Endothelial cell of umbilical vein (primary cell): Measurements from ENCODE around the gene MACF1. TPM values are rescaled to one million over a fixed set of nuclear protein-coding genes. Genes with fewer than 3 reads are reported as not detected.

ENCODE experiments used
- BruUV-seq: library from RNA; stranded (reverse); fragments of 400-500 nt; replicated peaks from 2 replicates; lab custom pipeline; 2021; lab: Mats Ljungman, UMichigan
- CTCF ChIA-PET: fragments of 300-600, 350-600 bp; sonication (Branson Sonifier 250); formaldehyde crosslinking; loops from one replicate; lab custom pipeline; 2021; ENCODE audit warnings: antibody characterized with exemption, inconsistent platforms; lab: Charles Lee
- POLR2A ChIA-PET: fragments of 300-600, 350-600 bp; sonication (Branson Sonifier 250); formaldehyde crosslinking; loops from one replicate; lab custom pipeline; 2021; ENCODE audit warnings: antibody characterized with exemption, inconsistent platforms; lab: Charles Lee
- DNase-seq: peaks from one replicate; pipeline ENCODE4 v3.0.0-alpha.2; 2011; ENCODE audit warnings: low read depth, low spot score
- FAIRE-seq: peaks from 2 replicates; lab custom pipeline; 2011; peaks lifted over from hg19 to GRCh38; lab: Jason Lieb, UNC
- H2AFZ ChIP-seq: 2 replicates; pipeline ENCODE4 v1.6.0; 2012; ENCODE audit warnings: low read depth, low read length, control low read depth, inconsistent platforms
- H3K27ac ChIP-seq: 2 replicates; pipeline ENCODE4 v1.5.1; 2011; ENCODE audit warnings: low read depth, mild to moderate bottlenecking, control low read depth, low read length, moderate library complexity; ENCODE audit not compliant: insufficient read depth
- H3K27me3 ChIP-seq, 2 experiments: 2 replicates each; pipeline versions ENCODE4 v1.6.0 to v1.6.1; 2011; ENCODE audit warnings: low read length in 2 of 2, mixed read lengths in 1 of 2; ENCODE audit not compliant: control insufficient read depth in 2 of 2, insufficient read depth in 2 of 2
- H3K36me3 ChIP-seq, 2 experiments: 2 replicates in 1 of 2; 3 replicates in 1 of 2; pipeline ENCODE4 v1.5.1; 2011; ENCODE audit warnings: low read length in 2 of 2, mild to moderate bottlenecking in 1 of 2, moderate library complexity in 1 of 2; ENCODE audit not compliant: control insufficient read depth in 2 of 2, insufficient read depth in 2 of 2; ENCODE audit errors: extremely low read depth in 1 of 2
- H3K4me1 ChIP-seq: 3 replicates; pipeline ENCODE4 v1.5.1; 2011; ENCODE audit warnings: mild to moderate bottlenecking, low read length; ENCODE audit not compliant: control insufficient read depth, insufficient read depth; ENCODE audit errors: extremely low read depth
- H3K4me2 ChIP-seq: 2 replicates; pipeline ENCODE4 v1.6.1; 2011; ENCODE audit warnings: low read length, control low read depth, mixed read lengths; ENCODE audit not compliant: insufficient read depth
- H3K4me3 ChIP-seq, 3 experiments: fragments of 200-600 bp in 1 of 3; sonication (generic), shearing (Covaris generic) in 1 of 3; replicated peaks in 1 of 3; 2 replicates each; pipeline ENCODE4 v1.5.1; 2011 to 2016; ENCODE audit warnings: control low read depth in 3 of 3, low read length in 3 of 3, mild to moderate bottlenecking in 2 of 3, inconsistent platforms in 1 of 3, low read depth in 1 of 3, moderate library complexity in 1 of 3; ENCODE audit not compliant: insufficient read depth in 1 of 3
- H3K79me2 ChIP-seq: 2 replicates; pipeline ENCODE4 v1.6.0; 2012; ENCODE audit warnings: low read length, inconsistent platforms; ENCODE audit not compliant: control insufficient read depth, insufficient read depth
- H3K9ac ChIP-seq: replicated peaks from 2 replicates; pipeline ENCODE3; 2011; ENCODE audit warnings: low read length, control low read depth; ENCODE audit not compliant: insufficient read depth; ENCODE audit errors: extremely low read depth
- H3K9me1 ChIP-seq: replicated peaks from 3 replicates; pipeline ENCODE4 v1.6.0; 2011; ENCODE audit warnings: mild to moderate bottlenecking, low read length; ENCODE audit not compliant: control insufficient read depth, insufficient read depth; ENCODE audit errors: extremely low read depth
- H3K9me3 ChIP-seq: replicated peaks from 2 replicates; pipeline ENCODE4 v1.5.1; 2012; ENCODE audit warnings: low read length, inconsistent platforms; ENCODE audit not compliant: control insufficient read depth, insufficient read depth
- H4K20me1 ChIP-seq: replicated peaks from 2 replicates; pipeline ENCODE3; 2011; ENCODE audit warnings: mild to moderate bottlenecking, low read length; ENCODE audit not compliant: control insufficient read depth, insufficient read depth; ENCODE audit errors: extremely low read depth
- CTCF ChIP-seq, 2 donors: IDR thresholded peaks; 1 replicate in 1 of 2; 2 replicates in 1 of 2; pipeline ENCODE4 v1.5.1; 2011; ENCODE audit warnings: low read length in 2 of 2, mild to moderate bottlenecking in 2 of 2, moderate library complexity in 2 of 2, control low read depth in 1 of 2, inconsistent platforms in 1 of 2, low read depth in 1 of 2; ENCODE audit not compliant: insufficient read depth in 1 of 2; ENCODE audit errors: extremely low read depth in 1 of 2
- EZH2 ChIP-seq: IDR thresholded peaks from 2 replicates; pipeline ENCODE4 v1.6.1; 2012; ENCODE audit warnings: borderline replicate concordance, low read depth, mild to moderate bottlenecking, moderate library complexity, low read length, inconsistent platforms; ENCODE audit not compliant: severe bottlenecking
- FOS ChIP-seq: IDR thresholded peaks from 2 replicates; pipeline ENCODE4 v1.6.1; 2011; ENCODE audit warnings: mild to moderate bottlenecking, low read length, moderate library complexity, borderline replicate concordance; ENCODE audit not compliant: insufficient read depth
- GATA2 ChIP-seq: IDR thresholded peaks from 2 replicates; pipeline ENCODE4 v1.7.0; 2011; ENCODE audit warnings: low read depth, mild to moderate bottlenecking, moderate library complexity, mixed read lengths, low read length; ENCODE audit not compliant: insufficient read length, insufficient read depth
- JUN ChIP-seq: IDR thresholded peaks from 2 replicates; pipeline ENCODE4 v1.6.1; 2011; ENCODE audit warnings: borderline replicate concordance, low read depth; ENCODE audit not compliant: insufficient read length, insufficient read depth
- MAX ChIP-seq: IDR thresholded peaks from 2 replicates; pipeline ENCODE4 v1.6.1; 2011; ENCODE audit not compliant: insufficient read depth, insufficient read length
- MYC ChIP-seq: IDR thresholded peaks from one replicate; pipeline ENCODE4 v1.6.1; 2011; ENCODE audit warnings: mild to moderate bottlenecking, low read depth, low read length
- POLR2A ChIP-seq: IDR thresholded peaks from 2 replicates; pipeline ENCODE4 v1.6.1; 2012; ENCODE audit warnings: low read depth, mild to moderate bottlenecking, control low read depth, low read length
- POLR2AphosphoS5 ChIP-seq: IDR thresholded peaks from 2 replicates; pipeline ENCODE4 v1.6.1; 2012; ENCODE audit warnings: low read depth, mild to moderate bottlenecking, control low read depth, low read length, moderate library complexity; ENCODE audit not compliant: insufficient read depth
- dilution Hi-C: fragments of 300-500 bp; cut with MboI; formaldehyde crosslinking; loops from one replicate; pipeline ENCODE4 v1.15.0; 2019; ENCODE audit warnings: low sequenced_read_pairs; ENCODE audit not compliant: extremely low pct_ligation_motif_present
- intact Hi-C: fragments of 100-400 bp; cut with micrococcal nuclease; formaldehyde crosslinking; loops from one replicate; pipeline ENCODE4 v1.10.0; 2022
- polyA plus RNA-seq, 4 experiments: library from polyadenylated mRNA; depleted of rRNA in 3 of 4; stranded (reverse) in 3 of 4; unstranded in 1 of 4; fragments of >200 nt; gene quantifications; 2 replicates each; pipeline versions ENCODE4 v1.2.1 to v1.2.3, GENCODE V29; 2011 to 2012; ENCODE audit warnings: missing spikeins in 1 of 4
- total RNA-seq: library from RNA; stranded (reverse); gene quantifications from 2 replicates; pipeline ENCODE4 v1.2.3, GENCODE V29; 2021

The MACF1 gene
- total and polyA plus RNA-seq, 2 donors (not counting 3 experiments of a cell fraction or from before 2014, with no cell fraction given) = 122 to 587 TPM

GRCh38 chr1:39229504-39229903 lies 25.0 kb downstream of the MACF1 start:
- no peak overlapping the region for H3K4me2 ChIP-seq
- no TSS peak for BruUV-seq
- peaks cover 0 to 5% of the 10 kb centered on the region in 2 experiments for H3K36me3 ChIP-seq
- H3K4me1 ChIP-seq = no peaks in the 10 kb centered on the region
- no peak overlapping the region for H2AFZ ChIP-seq
- DNase-seq (no peak), FAIRE-seq (no peak)
- dilution Hi-C loops = no loop called here
- peaks cover 2% of the 10 kb centered on the region for H4K20me1 ChIP-seq
- no peak overlapping the region for H3K4me3 ChIP-seq
- no peak for TF ChIP-seq FOS
- TF ChIP-seq POLR2AphosphoS5 = no peak
- no peak for TF ChIP-seq GATA2
- no peak for TF ChIP-seq JUN
- TF ChIP-seq EZH2 = no peak
- TF ChIP-seq POLR2A = no peak
- no peak for TF ChIP-seq CTCF (IDR thresholded peaks at IDR 0.05; ENCODE audit: extremely low read depth in 1 of 2, insufficient read depth in 1 of 2, low read depth in 1 of 2, low read length in 2 of 2)
- no peak for TF ChIP-seq MAX
- TF ChIP-seq MYC = no peak
- no peaks in the 10 kb centered on the region for H3K9me3 ChIP-seq
- no peaks in the 10 kb centered on the region for H3K9me1 ChIP-seq
- intact Hi-C loops = no loop called here
- H3K9ac ChIP-seq = no peak overlapping the region
- peaks cover 74% of the 10 kb centered on the region for H3K79me2 ChIP-seq
- ChIA-PET CTCF (no interaction called here), POLR2A (no interaction called here)
- H3K27ac ChIP-seq = no peak overlapping the region
- no peaks in the 10 kb centered on the region for H3K27me3 ChIP-seq
